Right atrium auricular region (tissue), 2 donors: Measurements from ENCODE around the gene SORBS1. TPM values are rescaled to one million over a fixed set of nuclear protein-coding genes. Genes with fewer than 3 reads are reported as not detected.
A peak's percentile ranks its signal among the peaks of the same experiment; 100 is the strongest.

Experiments
- DNase-seq: peaks from one replicate; pipeline ENCODE4 v3.0.0-alpha.2; 2019; ENCODE audit warnings: low spot score
- H3K27ac ChIP-seq, 2 donors: fragments of 200-600 bp; sonication (generic); 1 replicate in 1 of 2; 2 replicates in 1 of 2; pipeline ENCODE4 v1.5.1; 2016 to 2019
- H3K27me3 ChIP-seq, 2 donors: fragments of 200-600 bp; sonication (generic); one replicate each; pipeline versions ENCODE4 v1.5.1 to v1.6.0; 2017 to 2019
- H3K36me3 ChIP-seq: fragments of 200-600 bp; sonication (generic); one replicate; pipeline ENCODE4 v1.5.1; 2016
- H3K4me1 ChIP-seq, 2 donors: fragments of 200-600 bp; sonication (generic); one replicate each; pipeline versions ENCODE4 v1.5.1 to v1.6.0; 2017 to 2019
- H3K4me3 ChIP-seq, 2 donors: fragments of 200-600 bp; sonication (generic); 1 replicate in 1 of 2; 2 replicates in 1 of 2; pipeline ENCODE4 v1.5.1; 2017 to 2019; ENCODE audit warnings: mild to moderate bottlenecking in 1 of 2, moderate library complexity in 1 of 2
- H3K9me3 ChIP-seq, 2 donors: fragments of 200-600 bp; sonication (generic); one replicate each; pipeline ENCODE4 v1.5.1; 2019
- total RNA-seq, 2 donors: library from RNA; depleted of rRNA; stranded (reverse); fragments of >200 nt; gene quantifications; one replicate each; pipeline ENCODE4 v1.1.0, GENCODE V29; 2016
- TF ChIP-seq, protein P1 (sequence below), 2 donors: fragments of 200-600 bp; sonication (generic); IDR thresholded peaks; one replicate each; pipeline ENCODE4 v1.5.1; 2019; ENCODE audit warnings: antibody characterized with exemption in 2 of 2

Gene SORBS1
- total RNA-seq, 2 donors from 2014 or later, result 742 to 815 TPM

GRCh38 chr10:95516774-95517373 lies 44.3 kb downstream of the SORBS1 start:
- H3K27me3 ChIP-seq, result no peaks in the 10 kb centered on the region
- DNase-seq, result no peak
- H3K4me1 ChIP-seq, result peaks cover 0 to 92% of the 10 kb centered on the region in 2 donors
- H3K36me3 ChIP-seq, result no peaks in the 10 kb centered on the region
- no peak overlapping the region for H3K4me3 ChIP-seq
- H3K27ac ChIP-seq, result peak overlapping the region; percentile 79 to 92
- no peaks in the 10 kb centered on the region for H3K9me3 ChIP-seq
- TF ChIP-seq, protein P1, sequence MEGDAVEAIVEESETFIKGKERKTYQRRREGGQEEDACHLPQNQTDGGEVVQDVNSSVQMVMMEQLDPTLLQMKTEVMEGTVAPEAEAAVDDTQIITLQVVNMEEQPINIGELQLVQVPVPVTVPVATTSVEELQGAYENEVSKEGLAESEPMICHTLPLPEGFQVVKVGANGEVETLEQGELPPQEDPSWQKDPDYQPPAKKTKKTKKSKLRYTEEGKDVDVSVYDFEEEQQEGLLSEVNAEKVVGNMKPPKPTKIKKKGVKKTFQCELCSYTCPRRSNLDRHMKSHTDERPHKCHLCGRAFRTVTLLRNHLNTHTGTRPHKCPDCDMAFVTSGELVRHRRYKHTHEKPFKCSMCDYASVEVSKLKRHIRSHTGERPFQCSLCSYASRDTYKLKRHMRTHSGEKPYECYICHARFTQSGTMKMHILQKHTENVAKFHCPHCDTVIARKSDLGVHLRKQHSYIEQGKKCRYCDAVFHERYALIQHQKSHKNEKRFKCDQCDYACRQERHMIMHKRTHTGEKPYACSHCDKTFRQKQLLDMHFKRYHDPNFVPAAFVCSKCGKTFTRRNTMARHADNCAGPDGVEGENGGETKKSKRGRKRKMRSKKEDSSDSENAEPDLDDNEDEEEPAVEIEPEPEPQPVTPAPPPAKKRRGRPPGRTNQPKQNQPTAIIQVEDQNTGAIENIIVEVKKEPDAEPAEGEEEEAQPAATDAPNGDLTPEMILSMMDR (IDR thresholded peaks at IDR 0.05), result no peak

DNA sequence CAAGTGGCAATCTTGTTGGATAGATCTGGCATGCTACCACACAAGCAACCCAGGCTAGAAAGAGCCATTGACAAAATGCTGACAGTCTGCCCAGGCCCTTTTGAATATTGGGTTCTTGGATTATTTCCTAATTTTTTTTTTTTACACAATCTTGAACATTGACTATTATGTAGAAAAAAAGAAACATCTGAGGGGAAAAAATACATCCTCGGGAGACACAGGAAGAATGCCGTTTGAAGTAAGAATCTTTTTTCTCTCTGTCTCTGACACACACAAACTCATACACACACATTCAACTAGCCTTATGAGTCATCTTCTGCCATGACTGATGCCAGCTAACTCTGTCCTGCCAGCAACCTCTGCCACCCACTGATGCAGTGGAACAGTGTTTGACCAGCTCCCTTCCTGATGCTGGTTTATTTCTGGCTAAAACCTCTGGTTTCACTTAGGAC lies 47.2 kb downstream of the SORBS1 start:
- H3K27ac ChIP-seq, result peak overlapping the region; percentile 79 to 92
- H3K36me3 ChIP-seq, result no peaks in the 10 kb centered on the region
- no peaks in the 10 kb centered on the region for H3K27me3 ChIP-seq
- H3K4me1 ChIP-seq, result peaks cover 0 to 94% of the 10 kb centered on the region in 2 donors
- no peak overlapping the region for H3K4me3 ChIP-seq
- no peak for DNase-seq
- TF ChIP-seq, protein P1 (IDR thresholded peaks at IDR 0.05), result no peak
- H3K9me3 ChIP-seq, result no peaks in the 10 kb centered on the region

DNA sequence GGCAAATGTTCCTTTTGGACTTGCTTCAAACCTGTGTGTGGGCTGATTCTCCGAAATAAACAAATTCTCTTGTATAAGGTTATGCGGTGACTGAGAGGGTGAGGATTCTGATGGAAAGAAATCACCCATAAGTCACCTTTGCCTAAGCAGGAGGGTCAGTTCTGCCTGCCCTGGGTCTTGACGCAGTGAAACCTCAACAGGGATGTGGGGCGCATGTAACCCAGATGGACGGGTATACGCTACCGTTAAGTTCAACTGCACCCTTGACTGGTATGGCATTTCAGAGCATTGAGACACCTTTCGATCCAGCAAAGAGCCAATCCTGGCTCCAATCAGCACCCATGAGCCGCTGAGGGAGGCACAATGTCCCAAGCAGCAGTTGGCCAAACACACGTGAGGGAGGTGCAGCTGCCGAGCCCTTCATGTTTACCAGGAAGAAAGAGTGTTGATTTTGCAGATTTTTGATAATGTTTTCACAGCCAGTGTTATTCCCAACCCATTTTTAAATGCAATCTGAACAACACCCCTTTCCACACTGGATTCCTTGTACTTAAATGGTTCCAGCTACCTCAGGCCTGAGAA lies 48.1 kb downstream of the SORBS1 start:
- TF ChIP-seq, protein P1 (IDR thresholded peaks at IDR 0.05), result no peak
- peak overlapping the region; percentile 79 to 92 for H3K27ac ChIP-seq
- no peaks in the 10 kb centered on the region for H3K36me3 ChIP-seq
- peaks cover 0 to 94% of the 10 kb centered on the region in 2 donors for H3K4me1 ChIP-seq
- DNase-seq, result no peak
- no peaks in the 10 kb centered on the region for H3K27me3 ChIP-seq
- no peak overlapping the region for H3K4me3 ChIP-seq
- no peaks in the 10 kb centered on the region for H3K9me3 ChIP-seq

GRCh38 chr10:95511314-95511713 lies 49.9 kb downstream of the SORBS1 start:
- peak overlapping the region; percentile 79 to 92 for H3K27ac ChIP-seq
- H3K36me3 ChIP-seq, result no peaks in the 10 kb centered on the region
- no peaks in the 10 kb centered on the region for H3K27me3 ChIP-seq
- no peak overlapping the region for H3K4me3 ChIP-seq
- DNase-seq, result no peak
- no peaks in the 10 kb centered on the region for H3K9me3 ChIP-seq
- H3K4me1 ChIP-seq, result peaks cover 0 to 96% of the 10 kb centered on the region in 2 donors
- TF ChIP-seq, protein P1 (IDR thresholded peaks at IDR 0.05), result no peak

DNA sequence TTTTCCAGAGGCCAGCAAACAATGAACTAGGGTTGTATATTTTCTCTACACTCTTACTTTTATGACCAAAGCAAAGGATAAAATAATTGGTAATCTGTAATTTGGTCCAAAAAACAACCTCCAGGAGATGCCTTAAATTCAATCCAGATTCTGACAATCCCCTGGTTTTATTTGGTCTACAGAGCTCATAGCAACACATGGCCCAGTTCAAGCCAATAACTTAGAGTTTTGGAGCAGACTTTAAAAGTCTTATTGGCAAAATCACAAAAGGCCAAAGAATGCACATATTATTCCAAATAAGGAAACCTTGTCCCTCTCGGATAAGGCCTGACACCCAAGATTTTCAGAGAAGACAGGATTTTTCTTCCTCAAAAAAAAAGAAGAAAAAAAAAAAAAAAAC lies 51.9 kb downstream of the SORBS1 start:
- no peak for DNase-seq
- Histone ChIP-seq H3K4me1 (peaks cover 0 to 96% of the 10 kb centered on the region in 2 donors), H3K27ac (peak overlapping the region; percentile 82 to 92), H3K4me3 (peak overlapping the region in 1 of 2 donors; percentile 8), H3K9me3 (no peaks in the 10 kb centered on the region), H3K36me3 (no peaks in the 10 kb centered on the region), H3K27me3 (no peaks in the 10 kb centered on the region)
- TF ChIP-seq, protein P1 (IDR thresholded peaks at IDR 0.05), result no peak
